GM11168 (cell line): ENCODE results near the gene CD86.

Experiments used
- in situ Hi-C: fragments of 300-500 bp; cut with MboI; formaldehyde crosslinking; loops from one replicate; pipeline ENCODE4 v1.12.0; 2022; ENCODE audit warnings: low sequenced_read_pairs; ENCODE audit not compliant: unreplicated experiment

Gene CD86

DNA sequence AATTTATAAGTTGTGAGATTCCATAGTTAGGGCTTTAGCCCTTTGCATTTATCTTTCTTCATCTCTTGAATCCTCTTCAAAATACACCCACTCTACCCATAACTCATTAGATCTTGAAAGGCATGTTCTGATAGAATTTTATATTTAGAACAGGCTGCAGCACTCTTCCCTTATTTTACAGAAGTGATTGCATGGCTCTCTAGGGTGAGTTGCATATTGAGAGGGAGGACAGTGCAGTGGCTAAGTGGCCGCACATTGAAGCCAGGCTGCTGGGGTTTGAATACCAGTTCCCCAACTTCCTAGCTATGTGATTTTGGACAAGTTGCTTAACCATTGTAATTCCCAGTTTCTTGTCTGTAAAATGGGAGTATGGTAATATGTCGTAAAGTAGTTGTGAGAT is 2.5 kb downstream of the CD86 start:
- in situ Hi-C loops, result no loop called here

DNA sequence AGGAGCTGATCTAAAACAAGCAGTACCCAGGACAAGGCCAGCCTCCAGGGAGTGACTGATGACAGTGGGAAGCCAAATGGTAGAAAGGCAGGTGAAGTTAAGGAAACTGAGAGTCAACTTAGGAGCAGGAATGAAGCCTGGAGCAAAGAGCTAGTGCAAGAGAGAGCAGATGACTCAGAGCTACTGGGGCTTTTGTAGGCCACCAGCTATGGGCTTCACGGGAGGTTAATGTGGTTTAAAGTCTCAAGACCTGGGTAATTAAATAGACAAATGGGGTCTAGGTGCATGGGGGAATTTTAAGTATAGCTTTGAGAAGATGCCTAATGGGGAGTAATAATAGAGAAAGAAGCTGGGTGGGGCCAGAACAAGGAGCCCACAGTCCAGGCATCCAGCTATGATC is 3.1 kb downstream of the CD86 start:
- in situ Hi-C loops, result no loop called here

DNA sequence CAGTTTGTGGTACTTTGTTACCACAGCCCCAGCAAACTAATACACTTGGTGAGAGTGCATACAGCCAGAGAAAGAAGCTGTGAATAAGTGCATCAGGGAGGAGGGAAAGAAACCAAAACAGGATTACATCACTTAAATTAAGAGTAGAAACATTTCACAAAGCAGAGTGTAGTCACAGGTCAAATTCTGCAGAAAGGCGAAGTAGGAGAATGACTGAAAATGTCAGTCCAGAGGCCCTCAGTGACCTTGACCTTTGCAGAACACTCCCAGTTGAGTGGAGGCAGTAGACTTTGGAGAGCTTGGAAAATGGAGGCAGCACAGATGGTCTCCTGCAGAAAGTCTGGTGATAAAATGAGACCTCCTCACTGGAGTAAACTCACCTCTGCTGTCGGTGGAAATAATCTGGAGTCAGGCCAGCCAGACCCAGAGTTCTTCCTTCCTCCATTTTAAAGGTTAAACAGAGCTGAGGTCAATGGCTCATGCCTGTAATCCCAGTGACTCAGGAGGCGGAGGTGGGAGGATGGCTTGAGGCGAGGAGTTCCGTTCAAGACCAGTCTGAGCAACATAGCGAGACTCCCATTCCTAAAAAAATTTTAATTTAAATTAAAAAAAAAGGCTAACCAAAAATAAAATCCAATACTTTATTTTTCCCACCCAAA is 5.0 kb downstream of the CD86 start:
- in situ Hi-C loops, result no loop called here

DNA sequence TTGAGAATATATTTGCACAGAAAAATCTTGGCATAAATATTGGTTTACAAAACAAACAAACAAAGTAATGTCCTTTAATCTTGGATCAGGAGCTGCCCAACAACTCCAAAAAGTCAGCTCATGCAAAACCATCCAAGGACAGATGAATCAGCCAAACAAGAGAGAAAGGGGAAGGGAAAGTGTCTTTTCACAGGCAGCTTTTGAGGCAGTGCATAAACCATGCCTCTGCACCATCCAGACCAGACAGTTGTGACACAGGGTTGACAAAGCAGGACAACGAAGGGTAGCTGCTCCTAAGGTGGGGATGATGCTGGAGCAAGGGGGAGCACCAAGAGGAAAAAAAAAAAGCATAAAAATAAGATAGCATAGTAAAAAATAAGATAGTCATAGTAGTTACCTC is 8.7 kb downstream of the CD86 start:
- in situ Hi-C loops, result no loop called here

DNA sequence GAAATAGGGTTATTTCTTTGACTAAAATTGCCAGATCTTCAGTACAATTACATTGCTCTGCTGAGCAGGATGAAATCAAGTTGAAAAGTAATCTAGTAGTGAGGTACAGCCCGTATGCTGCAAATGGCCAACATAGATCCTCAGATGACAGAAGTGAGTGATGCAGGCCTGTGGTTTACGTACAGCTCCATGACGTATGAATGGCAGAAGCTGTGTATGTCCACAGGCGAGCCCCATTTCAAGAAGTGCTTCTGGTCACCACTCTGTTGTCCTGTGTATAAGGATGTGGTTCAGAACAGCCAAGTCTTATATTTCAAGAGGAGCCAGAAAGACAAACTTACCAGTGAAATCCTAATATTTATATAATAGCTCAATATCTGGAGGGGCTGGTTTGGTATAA is 9.2 kb downstream of the CD86 start:
- in situ Hi-C loops, result no loop called here

DNA sequence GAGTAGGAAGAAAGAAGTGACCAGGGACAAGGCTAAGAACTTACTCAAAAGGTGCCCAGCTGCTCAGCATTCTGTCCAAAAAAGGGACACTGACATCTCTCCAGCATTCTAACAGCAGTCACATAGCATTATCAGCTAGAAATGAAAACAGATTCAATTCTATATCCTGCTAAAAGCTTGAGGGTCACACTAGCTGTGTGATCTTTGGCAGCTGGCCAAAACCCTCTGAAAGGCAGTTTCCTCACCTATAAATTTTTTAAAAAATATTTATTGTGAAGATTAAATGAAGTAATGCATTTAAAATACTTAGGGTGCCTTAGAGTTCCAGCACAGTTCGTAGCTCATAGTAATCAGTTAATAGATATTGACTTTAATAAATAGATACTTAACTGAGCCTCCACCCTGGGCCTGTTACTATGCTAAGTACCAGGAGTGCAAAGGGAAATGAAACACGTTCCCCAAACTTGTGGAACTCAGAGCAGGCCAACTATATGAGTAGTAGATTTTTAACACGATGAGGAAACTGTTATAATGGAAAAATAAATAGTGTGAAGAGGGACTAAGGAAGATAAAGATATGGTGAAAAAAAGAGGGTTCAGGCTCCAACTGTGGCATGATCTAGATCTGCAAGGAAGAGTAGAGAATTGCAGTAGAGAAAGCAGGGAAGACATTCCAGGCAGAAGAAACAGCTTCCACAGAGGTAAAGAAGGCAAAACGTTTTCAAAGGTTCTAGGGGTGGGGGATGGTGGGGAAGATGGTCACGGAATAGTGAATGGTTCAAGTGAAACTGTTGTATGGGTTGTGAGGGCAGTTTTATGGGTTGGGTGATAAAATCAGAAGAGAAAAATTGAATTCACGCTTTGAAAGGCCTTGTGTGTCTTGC is 11.4 kb downstream of the CD86 start:
- in situ Hi-C loops, result no loop called here

DNA sequence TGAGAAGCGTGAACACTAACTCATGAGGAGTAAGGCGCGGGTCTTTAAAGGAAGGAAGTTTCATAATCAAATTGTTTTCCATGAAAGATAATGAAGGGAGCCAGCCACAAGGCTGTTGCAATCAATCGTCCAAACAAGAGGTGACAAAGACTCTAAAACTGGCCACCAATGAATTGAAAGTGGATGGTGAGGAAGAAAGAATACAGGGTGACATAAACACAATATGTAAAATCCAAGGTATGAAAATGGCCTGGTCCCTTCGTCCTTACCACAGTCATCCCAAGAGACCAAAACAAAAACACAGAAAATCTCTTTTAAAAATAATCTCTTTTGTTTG is 12.0 kb downstream of the CD86 start:
- in situ Hi-C loops, result no loop called here

DNA sequence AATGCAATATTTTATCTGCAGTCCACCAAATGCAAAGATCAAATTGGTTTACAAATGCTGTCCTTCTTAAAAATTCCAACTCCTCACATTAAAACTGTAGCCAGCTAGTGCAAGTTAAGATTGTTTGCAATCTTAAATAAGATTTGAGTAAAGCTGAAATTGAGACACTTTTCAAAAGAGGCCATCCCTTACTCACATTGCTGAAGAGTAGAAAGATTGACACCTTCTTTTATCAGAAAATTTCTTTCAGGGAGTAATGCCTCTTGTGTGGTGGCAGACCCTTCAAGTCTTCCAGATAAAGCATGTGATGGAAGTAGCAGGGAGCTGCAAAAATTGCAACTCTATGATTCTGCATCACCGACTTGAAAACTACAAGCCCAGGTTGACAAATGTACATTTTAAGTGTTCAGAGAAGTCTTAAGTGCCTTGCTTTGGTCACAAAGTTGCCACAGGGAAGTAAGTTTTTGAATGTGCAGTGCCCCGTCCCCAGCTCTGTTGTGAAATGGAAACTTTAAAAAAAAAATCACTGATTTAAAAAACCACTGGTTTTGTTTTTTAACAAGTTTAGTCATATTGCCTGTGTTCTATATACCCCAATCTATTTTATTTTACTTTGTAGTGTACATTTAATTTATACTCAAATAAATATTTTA is 12.6 kb downstream of the CD86 start:
- in situ Hi-C loops, result no loop called here

DNA sequence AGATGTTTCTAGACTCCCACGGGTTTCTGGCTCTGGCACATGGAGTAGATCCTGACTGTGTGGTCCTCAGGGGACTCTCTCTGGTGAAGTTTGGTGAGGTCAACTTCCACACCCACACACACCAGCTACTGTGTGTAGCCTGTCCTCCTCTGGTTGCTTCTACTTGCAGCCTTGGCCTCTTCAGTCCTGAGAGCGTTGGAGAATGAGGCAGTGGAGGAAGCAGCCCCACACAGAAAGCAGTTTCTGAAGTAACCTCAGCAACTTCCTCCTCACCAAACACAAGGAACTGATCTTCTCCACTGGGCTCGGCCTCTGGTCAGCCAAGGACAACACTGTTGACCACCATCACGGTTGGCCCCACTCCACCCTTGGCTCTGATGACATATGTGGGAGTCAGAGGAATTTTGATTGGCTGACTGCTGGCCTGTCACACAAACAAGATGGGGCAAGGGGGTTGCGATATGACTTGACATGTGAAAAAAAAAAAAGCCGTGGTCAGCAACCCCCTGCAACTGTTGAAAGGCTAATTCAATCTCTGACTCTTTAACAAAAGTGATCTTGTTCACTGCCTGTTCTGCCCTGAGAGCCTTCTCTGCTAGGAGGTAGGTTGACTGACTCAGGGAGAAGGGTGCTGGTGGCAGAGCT is 19.6 kb downstream of the CD86 start:
- in situ Hi-C loops, result no loop called here

DNA sequence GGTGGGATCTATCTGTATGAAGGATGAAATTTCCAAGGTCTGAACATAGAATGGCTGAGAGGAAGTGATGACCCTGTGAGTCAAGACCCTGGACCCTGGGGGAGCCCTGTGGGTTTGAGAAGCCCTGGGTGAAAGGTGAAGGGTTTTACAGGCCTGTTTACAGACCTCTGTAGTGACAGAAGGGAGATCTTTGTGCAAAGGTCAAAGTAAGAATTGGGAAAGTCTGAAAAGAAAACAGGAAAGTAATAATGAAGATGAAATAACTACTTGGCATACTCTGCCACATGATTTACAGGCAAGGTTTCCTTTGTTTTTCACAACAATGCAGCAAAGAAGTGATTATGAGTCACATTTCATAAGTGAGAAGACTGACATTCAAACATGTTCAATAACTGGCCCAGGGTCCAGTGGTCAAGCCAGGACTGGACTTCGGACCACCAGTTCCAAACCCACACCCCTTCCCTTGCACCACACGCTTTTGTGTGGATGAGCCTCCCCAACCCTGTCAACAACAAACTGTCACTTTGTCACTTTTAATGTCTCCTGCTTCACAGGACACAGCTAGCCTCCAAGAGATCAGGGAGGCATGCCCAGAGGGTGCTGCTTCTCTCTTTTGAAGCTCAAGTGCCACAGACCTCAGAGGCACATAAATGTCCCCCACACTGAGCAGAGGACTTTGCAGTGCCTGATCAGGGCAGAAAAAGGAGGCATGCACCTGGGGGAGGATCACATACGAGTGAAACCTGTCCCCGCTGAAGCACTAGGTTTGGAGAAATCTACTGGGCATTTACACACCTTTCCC is 21.5 kb downstream of the CD86 start:
- in situ Hi-C loops, result no loop called here

DNA sequence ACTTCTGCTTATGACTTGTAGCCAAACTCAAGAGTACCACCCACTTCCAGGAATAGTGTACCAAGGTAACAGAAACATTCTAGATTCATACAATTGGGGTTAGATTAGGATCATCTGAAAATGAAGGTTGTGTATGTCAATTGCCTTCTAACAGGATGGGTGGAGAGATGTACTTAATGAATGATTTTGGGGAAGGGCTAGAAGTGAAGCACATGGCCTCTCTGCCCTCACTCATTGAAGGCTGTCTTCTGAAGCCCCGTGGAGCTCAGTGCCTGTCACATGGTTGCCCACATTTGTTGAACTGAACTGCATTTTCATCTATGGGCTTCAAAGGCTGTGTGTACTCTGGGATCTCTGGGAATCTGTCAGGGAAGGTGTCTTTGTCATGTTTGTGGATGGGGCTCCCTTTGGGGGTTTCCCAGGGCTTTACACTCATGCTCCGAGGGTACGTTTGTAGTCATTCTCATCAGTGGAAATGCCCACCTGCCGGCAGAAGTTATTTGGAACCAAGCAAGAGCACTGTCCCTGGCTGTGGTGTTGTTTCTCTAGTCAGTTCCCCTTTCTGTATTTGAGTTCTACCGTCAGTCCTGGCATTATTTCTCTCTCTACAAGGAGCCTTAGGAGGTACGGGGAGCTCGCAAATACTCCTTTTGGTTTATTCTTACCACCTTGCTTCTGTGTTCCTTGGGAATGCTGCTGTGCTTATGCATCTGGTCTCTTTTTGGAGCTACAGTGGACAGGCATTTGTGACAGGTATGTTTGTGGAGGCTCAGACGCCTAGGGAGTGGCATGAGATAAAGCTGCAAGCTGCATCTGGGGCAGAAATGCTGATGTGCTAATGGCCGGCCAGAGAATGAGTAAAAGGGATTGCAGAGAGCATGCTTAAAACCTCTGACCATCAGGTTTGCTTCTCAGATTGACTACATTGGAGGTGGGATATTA is 22.4 kb downstream of the CD86 start:
- in situ Hi-C loops, result no loop called here

DNA sequence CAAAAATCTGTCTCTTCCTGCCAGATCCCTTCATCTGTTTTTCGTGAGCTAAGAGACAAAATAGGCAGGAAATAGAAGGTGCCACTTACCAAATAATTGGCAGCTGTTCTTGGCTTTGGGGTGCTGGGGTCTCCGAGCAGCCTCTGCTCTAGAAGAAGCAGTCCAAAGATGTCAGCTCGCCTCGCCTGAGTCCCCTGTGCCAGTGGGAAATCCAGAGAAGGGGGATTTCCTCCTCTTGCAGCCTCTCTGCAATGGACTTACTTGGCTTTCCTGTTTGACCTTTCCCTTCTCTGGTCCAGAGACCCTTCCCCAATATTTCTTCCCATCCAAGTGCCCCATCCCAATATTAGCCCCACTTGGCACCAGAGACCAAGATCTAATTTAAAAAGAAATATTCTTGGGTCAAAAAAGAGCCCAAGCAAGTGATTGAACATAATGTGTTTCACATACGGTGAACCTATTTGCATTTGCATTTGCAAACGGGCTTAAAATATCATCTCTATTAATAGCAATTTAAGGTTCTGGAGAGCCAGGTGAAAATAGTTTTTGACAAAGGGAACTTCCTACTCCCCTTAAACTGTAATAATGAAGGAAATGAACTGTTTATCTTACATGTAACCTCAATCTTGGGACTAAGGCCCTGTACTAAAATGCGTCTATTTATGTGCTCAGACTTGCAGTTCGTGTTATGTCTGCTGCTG is 23.2 kb downstream of the CD86 start:
- in situ Hi-C loops, result no loop called here

DNA sequence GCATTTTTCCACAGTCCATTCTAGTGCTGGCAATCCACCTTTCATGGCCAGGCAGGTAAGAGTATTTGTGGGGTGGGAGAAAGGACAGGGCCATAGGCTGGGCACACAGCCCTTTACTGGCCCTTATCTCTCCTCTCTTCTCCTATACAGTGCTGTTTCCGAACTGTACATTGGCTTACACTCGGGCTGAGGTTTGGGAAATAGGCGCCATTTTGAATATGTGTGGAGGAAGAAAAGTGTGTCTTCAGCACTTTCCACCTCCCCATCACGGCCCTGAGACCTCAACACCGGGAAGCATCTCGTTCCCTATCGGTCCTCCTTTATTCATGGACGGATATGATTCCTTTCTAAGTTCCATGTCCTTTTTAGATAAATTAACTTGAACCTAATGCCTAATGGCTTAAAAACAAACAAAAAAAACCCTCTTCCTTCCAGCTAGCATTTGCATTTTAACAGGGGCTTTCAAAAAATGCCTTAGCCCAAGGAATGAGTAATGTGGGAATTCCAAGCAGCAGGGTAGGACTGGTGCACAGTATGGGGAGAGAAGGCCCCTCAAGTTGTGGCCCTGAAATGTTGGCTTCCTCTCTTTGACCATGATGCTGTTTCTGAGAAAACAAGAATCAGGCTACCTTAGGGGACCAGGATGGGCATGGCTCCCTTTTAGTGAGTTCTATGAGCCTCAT is 24.5 kb downstream of the CD86 start:
- in situ Hi-C loops, result no loop called here

DNA sequence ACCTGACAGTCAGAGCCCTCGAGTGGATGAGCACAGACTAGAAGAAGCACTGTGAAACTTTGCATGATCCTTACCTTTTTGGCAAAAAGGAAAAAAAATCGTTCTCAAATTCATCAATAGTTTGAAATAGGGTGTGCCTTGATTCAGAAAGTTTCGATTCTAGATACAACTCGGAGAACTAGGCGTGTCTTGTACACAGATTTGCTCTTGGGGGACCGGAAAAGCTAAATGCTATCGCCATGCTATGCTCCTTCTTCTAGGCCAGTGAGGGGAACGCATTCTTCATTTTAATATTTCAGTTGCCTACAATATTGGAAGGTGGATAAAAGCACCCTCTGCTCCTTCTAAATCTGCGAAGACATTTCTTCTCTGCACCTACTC is 25.0 kb downstream of the CD86 start:
- in situ Hi-C loops, result no loop called here

DNA sequence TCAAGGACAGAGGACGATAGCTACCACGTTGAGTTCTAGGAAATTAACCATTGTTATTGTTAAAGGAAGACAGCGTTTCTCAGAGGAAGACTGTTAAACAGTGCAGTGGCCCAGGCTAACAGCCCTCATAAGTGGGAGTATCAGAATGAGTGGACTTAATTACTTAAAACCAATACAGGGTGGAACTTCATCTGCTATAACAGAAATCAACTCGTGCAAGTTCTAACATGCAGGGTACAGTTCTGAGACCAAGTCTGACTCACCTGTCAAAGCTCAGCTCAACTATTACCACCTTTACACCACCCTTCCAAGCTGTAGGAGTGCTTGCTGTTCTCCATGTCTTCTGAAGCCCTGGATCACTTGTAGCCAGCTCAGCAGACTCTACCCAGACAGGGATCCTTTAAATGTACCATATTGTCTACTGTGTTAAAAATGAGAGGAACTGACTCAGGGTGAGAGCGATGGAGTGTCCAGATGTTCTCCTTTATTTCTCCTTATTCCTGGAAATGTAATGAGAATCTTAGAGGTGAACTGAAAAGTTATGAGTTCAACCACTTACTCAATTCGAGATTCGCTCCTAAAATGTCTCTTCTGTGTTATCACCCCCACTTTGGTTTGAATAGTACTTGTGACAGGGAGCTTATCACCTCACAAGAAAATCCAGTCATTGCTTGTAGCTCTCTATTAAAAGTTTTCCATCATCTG is 26.5 kb downstream of the CD86 start:
- in situ Hi-C loops, result no loop called here

DNA sequence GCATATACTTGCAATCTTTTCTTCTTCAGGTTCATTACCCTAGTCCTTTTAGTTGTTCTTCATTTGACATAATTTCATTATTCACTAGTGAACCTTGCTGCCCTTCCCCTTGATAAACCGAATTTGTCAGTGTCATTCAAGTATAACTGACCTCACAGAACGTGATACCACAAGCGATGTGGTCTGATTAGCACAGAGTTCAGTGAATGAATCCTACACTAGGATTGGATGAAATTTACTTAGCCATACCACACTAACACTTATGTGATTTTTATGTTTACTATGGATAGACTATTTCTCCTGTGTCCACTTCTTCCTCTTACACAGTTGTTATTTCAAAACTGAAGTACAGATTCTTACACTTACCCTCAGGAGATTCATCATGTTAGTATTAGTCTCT is 27.2 kb downstream of the CD86 start:
- in situ Hi-C loops, result no loop called here

DNA sequence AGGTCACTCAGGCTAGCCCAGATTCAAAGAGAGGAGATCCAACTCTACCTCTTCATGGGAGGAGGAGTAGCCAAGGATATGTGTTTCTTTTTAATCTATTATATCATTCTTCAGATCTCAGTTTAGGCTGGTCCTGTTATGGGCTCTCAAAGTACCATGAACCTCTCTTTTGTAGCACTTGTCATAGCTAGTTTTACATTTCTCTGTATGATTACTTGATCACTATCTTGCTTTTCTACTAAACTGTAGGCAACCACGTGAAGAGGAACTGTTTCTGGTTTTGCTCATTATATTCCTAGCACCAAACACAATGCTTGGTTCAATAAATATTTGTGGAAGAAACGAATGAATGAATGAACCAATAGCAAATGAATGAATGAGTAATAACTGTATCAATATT is 29.6 kb downstream of the CD86 start:
- in situ Hi-C loops, result no loop called here
